SK-N-SH treated with all-trans-retinoic acid at 6 μM for 48 hours (cell line): ENCODE results near the gene TRAF7.
"Not testable (repeated sequence)": the region's sequence is repeated elsewhere in the genome, so short reads cannot be mapped to it uniquely, and the experiment has no call there.

Experiments used
- ATAC-seq: fragments of 200-7000 bp; cut with Tn5 transposase; 3 replicates; pipeline ENCODE4 v1.9.1; 2020; ENCODE audit warnings: mild to moderate bottlenecking, moderate library complexity
- ARNTL ChIP-seq: fragments of 450-650 bp; formaldehyde crosslinking; IDR thresholded peaks from 2 replicates; pipeline ENCODE4 v1.5.0; 2020; ENCODE audit warnings: low read depth, mild to moderate bottlenecking, moderate library complexity, borderline replicate concordance
- BACH2 ChIP-seq: fragments of 250-450 bp; sonication (Bioruptor Pico); IDR thresholded peaks from 2 replicates; pipeline ENCODE4 v1.9.0; 2021; ENCODE audit warnings: mild to moderate bottlenecking, borderline replicate concordance
- CREB5 ChIP-seq: fragments of 250-450 bp; sonication (Bioruptor Pico); IDR thresholded peaks from 2 replicates; pipeline ENCODE4 v1.5.1; 2020; ENCODE audit warnings: low read depth, mild to moderate bottlenecking, moderate library complexity
- CSDC2 ChIP-seq: fragments of 250-450 bp; sonication (Bioruptor Pico); IDR thresholded peaks from 2 replicates; pipeline ENCODE4 v1.5.0; 2020; ENCODE audit warnings: mild to moderate bottlenecking, moderate library complexity
- CSRNP3 ChIP-seq: fragments of 250-450 bp; sonication (Bioruptor Pico); IDR thresholded peaks from 2 replicates; pipeline ENCODE4 v1.5.1; 2021; ENCODE audit warnings: mild to moderate bottlenecking, moderate library complexity
- ESRRG ChIP-seq: fragments of 250-450 bp; sonication (Bioruptor Pico); IDR thresholded peaks from 2 replicates; pipeline ENCODE4 v1.6.1; 2021; ENCODE audit warnings: mild to moderate bottlenecking
- GLIS3 ChIP-seq: fragments of 250-450 bp; sonication (Bioruptor Pico); IDR thresholded peaks from 2 replicates; pipeline ENCODE4 v1.5.0; 2020; ENCODE audit warnings: mild to moderate bottlenecking, moderate library complexity
- ISL1 ChIP-seq: fragments of 250-450 bp; sonication (Bioruptor Pico); IDR thresholded peaks from 2 replicates; pipeline ENCODE4 v2.1.2; 2022; ENCODE audit warnings: mild to moderate bottlenecking, moderate library complexity
- OSR1 ChIP-seq: fragments of 250-450 bp; sonication (Bioruptor Pico); IDR thresholded peaks from 2 replicates; pipeline ENCODE4 v1.8.0; 2022; ENCODE audit warnings: moderate library complexity, mild to moderate bottlenecking, inconsistent platforms
- PATZ1 ChIP-seq: fragments of 250-450 bp; sonication (Bioruptor Pico); IDR thresholded peaks from 2 replicates; pipeline ENCODE4 v1.8.0; 2020; ENCODE audit warnings: mild to moderate bottlenecking, moderate library complexity, borderline replicate concordance
- PPARA ChIP-seq: fragments of 250-450 bp; sonication (Bioruptor Pico); IDR thresholded peaks from 2 replicates; pipeline ENCODE4 v1.5.0; 2020; ENCODE audit warnings: mild to moderate bottlenecking, borderline replicate concordance
- RARB ChIP-seq: fragments of 250-450 bp; sonication (Bioruptor Pico); IDR thresholded peaks from 2 replicates; pipeline ENCODE4 v1.8.0; 2021; ENCODE audit warnings: mild to moderate bottlenecking, moderate library complexity
- SNAI2 ChIP-seq: fragments of 250-450 bp; sonication (Bioruptor Pico); IDR thresholded peaks from 2 replicates; pipeline ENCODE4 v1.5.0; 2020; ENCODE audit warnings: mild to moderate bottlenecking, moderate library complexity
- TCF4 ChIP-seq: fragments of 250-450 bp; sonication (Bioruptor Pico); IDR thresholded peaks from 2 replicates; pipeline ENCODE4 v1.8.0; 2021; ENCODE audit warnings: mild to moderate bottlenecking, moderate library complexity, borderline replicate concordance
- TOX ChIP-seq: fragments of 250-450 bp; sonication (Bioruptor Pico); IDR thresholded peaks from 2 replicates; pipeline ENCODE4 v1.8.0; 2021; ENCODE audit warnings: mild to moderate bottlenecking, moderate library complexity, borderline replicate concordance
- TSHZ2 ChIP-seq: fragments of 250-450 bp; sonication (Bioruptor Pico); IDR thresholded peaks from 2 replicates; pipeline ENCODE4 v1.5.0; 2020; ENCODE audit warnings: mild to moderate bottlenecking, moderate library complexity
- ZC3H10 ChIP-seq: fragments of 250-450 bp; sonication (Bioruptor Pico); IDR thresholded peaks from 2 replicates; pipeline ENCODE4 v1.5.1; 2021; ENCODE audit warnings: mild to moderate bottlenecking, moderate library complexity
- ZFP3 ChIP-seq: fragments of 250-450 bp; sonication (Bioruptor Pico); IDR thresholded peaks from 2 replicates; pipeline ENCODE4 v1.5.0; 2020; ENCODE audit warnings: mild to moderate bottlenecking, moderate library complexity
- ZFP30 ChIP-seq: fragments of 450-650 bp; formaldehyde crosslinking; IDR thresholded peaks from 2 replicates; pipeline ENCODE4 v1.5.0; 2022; ENCODE audit warnings: mild to moderate bottlenecking, moderate library complexity
- ZNF70 ChIP-seq: fragments of 450-650 bp; formaldehyde crosslinking; IDR thresholded peaks from 2 replicates; pipeline ENCODE4 v1.5.0; 2020; ENCODE audit warnings: mild to moderate bottlenecking, moderate library complexity
- ZNF8 ChIP-seq: fragments of 450-650 bp; formaldehyde crosslinking; IDR thresholded peaks from 2 replicates; pipeline ENCODE4 v1.5.0; 2020; ENCODE audit warnings: mild to moderate bottlenecking, moderate library complexity

Gene TRAF7

GRCh38 chr16:2199095-2199494 is 43.5 kb downstream of the TRAF7 start:
- no peak for ATAC-seq
- no peak for TF ChIP-seq CSRNP3
- no peak for TF ChIP-seq OSR1
- TF ChIP-seq TOX: no peak
- no peak for TF ChIP-seq PPARA (CRISPR knock-in tag)
- no peak for TF ChIP-seq ESRRG
- no peak for TF ChIP-seq ZC3H10 (CRISPR knock-in tag)
- no peak for TF ChIP-seq PATZ1
- TF ChIP-seq ISL1: no peak
- no peak for TF ChIP-seq ZNF8 (CRISPR knock-in tag)
- TF ChIP-seq TSHZ2: no peak
- no peak for TF ChIP-seq BACH2 (CRISPR knock-in tag)
- TF ChIP-seq CSDC2 (CRISPR knock-in tag): no peak
- no peak for TF ChIP-seq ZNF70
- no peak for TF ChIP-seq CREB5 (CRISPR knock-in tag)
- no peak for TF ChIP-seq GLIS3 (CRISPR knock-in tag)
- no peak for TF ChIP-seq RARB (CRISPR knock-in tag)
- no peak for TF ChIP-seq TCF4
- TF ChIP-seq ZFP3: no peak
- no peak for TF ChIP-seq SNAI2
- TF ChIP-seq ARNTL (CRISPR knock-in tag): no peak

- no peak for ATAC-seq
- no peak for TF ChIP-seq CSDC2 (CRISPR knock-in tag)
- TF ChIP-seq RARB (CRISPR knock-in tag): no peak
- TF ChIP-seq TOX: no peak
- no peak for TF ChIP-seq TCF4
- no peak for TF ChIP-seq TSHZ2
- TF ChIP-seq ZFP30: no peak
- TF ChIP-seq, all 23 proteins: peak for 0
Observed at GRCh38 chr16:2199621-2200139, 44.1 kb downstream of the TRAF7 start.

- TF ChIP-seq ZNF70 (no peak), ARNTL (CRISPR knock-in tag) (no peak), PPARA (CRISPR knock-in tag) (no peak), CSRNP3 (no peak), PATZ1 (no peak), ZNF8 (CRISPR knock-in tag) (no peak)
- ATAC-seq: no peak
Observed at GRCh38 chr16:2200313-2200712, 44.7 kb downstream of the TRAF7 start.

- ATAC-seq: not testable (repeated sequence)
Observed at GRCh38 chr16:2203119-2203688, 47.6 kb downstream of the TRAF7 start.
